Astrocyte (in vitro differentiated cells and primary cell): Measurements from ENCODE around the gene SMYD1.

ENCODE experiments used
- EZH2 ChIP-seq: IDR thresholded peaks from 2 replicates; pipeline ENCODE4 v1.6.1; 2012; ENCODE audit warnings: mild to moderate bottlenecking, low read length, inconsistent platforms; ENCODE audit not compliant: insufficient read depth
- TF ChIP-seq, protein P1 (sequence below): IDR thresholded peaks from 2 replicates; pipeline ENCODE4 v1.5.1; 2011; ENCODE audit warnings: low read depth, mild to moderate bottlenecking, inconsistent platforms, low read length, moderate library complexity; ENCODE audit not compliant: insufficient read depth

DNA sequence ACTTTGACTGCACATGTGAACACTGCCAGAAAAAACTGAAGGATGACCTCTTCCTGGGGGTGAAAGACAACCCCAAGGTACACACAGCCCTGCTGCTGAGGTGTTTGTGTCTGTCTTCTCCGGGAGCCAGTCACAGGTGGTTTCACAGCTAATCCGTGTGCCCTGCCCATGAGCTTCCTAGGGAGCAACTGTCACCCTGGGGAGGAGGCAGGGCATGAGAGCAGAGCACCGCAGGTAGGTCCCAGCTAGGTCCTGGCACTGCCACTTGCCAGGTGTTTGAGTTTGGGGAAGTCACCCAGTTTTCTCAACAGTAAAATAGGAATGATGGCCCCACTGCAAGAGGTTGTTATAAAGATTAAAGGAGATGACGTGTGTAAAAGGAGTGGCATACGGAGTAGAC lies 29.1 kb downstream of the SMYD1 start:
- TF ChIP-seq, protein P1, sequence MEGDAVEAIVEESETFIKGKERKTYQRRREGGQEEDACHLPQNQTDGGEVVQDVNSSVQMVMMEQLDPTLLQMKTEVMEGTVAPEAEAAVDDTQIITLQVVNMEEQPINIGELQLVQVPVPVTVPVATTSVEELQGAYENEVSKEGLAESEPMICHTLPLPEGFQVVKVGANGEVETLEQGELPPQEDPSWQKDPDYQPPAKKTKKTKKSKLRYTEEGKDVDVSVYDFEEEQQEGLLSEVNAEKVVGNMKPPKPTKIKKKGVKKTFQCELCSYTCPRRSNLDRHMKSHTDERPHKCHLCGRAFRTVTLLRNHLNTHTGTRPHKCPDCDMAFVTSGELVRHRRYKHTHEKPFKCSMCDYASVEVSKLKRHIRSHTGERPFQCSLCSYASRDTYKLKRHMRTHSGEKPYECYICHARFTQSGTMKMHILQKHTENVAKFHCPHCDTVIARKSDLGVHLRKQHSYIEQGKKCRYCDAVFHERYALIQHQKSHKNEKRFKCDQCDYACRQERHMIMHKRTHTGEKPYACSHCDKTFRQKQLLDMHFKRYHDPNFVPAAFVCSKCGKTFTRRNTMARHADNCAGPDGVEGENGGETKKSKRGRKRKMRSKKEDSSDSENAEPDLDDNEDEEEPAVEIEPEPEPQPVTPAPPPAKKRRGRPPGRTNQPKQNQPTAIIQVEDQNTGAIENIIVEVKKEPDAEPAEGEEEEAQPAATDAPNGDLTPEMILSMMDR = no peak
- no peak for TF ChIP-seq EZH2
